Heart left ventricle (tissue), 13 donors: Measurements from ENCODE around the gene PCDHA7.

ENCODE experiments used
- POLR2A ChIP-seq, 2 donors: fragments of 450-650 bp; IDR thresholded peaks; one replicate each; pipeline ENCODE4 v1.6.1; 2017; ENCODE audit warnings: antibody characterized with exemption in 2 of 2, mild to moderate bottlenecking in 2 of 2, moderate library complexity in 2 of 2
- TF ChIP-seq, protein P1 (sequence below), 12 donors: fragments of 200-600 bp; sonication (generic) in 4 of 12; IDR thresholded peaks; one replicate each; pipeline versions ENCODE4 v1.5.0 to v1.8.0; 2018 to 2022; ENCODE audit warnings: antibody characterized with exemption in 12 of 12, mild to moderate bottlenecking in 5 of 12
- donor health status: ischemic (EF 13 %, LVEDD 7.1; RV severe dilation, severe dysfunction).
- donor health status: DM: no; HTN: yes; CAD: no.
- donor health status: DM: no; HTN: no; CAD: no.
- donor health status: ischemic (EF 25% LVEDD 6.9; RV normal size, moderate dysfunction).
- donor health status: ischemic (EF 25% LVEDD 5.7; RV mildly dilated, moderate dysfunction).
- donor health status: ischemic (EF 35%, LVEDD 5.7; RV mildly dilated, moderate dysfunction).
- donor health status: nonischemic (EF 11% LVEDD 7.7; RV severe dilation, severe dysfunction).
- donor health status: DM: yes; HTN: yes; CAD: no.
- donor health status: PGD.
- donor health status: ischemic (EF 29% LVEDD 5.4; RV normal size, mild dysfunction).
- donor health status: nonischemic (EF 23%, LVEDD 6.1; RV moderate dilation, normal function).

GRCh38 chr5:140823475-140823874, 10.6 kb upstream of the PCDHA7 start:
- TF ChIP-seq, protein P1, sequence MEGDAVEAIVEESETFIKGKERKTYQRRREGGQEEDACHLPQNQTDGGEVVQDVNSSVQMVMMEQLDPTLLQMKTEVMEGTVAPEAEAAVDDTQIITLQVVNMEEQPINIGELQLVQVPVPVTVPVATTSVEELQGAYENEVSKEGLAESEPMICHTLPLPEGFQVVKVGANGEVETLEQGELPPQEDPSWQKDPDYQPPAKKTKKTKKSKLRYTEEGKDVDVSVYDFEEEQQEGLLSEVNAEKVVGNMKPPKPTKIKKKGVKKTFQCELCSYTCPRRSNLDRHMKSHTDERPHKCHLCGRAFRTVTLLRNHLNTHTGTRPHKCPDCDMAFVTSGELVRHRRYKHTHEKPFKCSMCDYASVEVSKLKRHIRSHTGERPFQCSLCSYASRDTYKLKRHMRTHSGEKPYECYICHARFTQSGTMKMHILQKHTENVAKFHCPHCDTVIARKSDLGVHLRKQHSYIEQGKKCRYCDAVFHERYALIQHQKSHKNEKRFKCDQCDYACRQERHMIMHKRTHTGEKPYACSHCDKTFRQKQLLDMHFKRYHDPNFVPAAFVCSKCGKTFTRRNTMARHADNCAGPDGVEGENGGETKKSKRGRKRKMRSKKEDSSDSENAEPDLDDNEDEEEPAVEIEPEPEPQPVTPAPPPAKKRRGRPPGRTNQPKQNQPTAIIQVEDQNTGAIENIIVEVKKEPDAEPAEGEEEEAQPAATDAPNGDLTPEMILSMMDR (IDR thresholded peaks at IDR 0.05) = no peak
- no peak for TF ChIP-seq POLR2A (IDR thresholded peaks at IDR 0.05)
